NCI-H187 (cell line): ENCODE results near the gene ATP6V1G2.
"Not testable (repeated sequence)": the region's sequence is repeated elsewhere in the genome, so short reads cannot be mapped to it uniquely, and the experiment has no call there.

ENCODE experiments used
- DNase-seq, 2 experiments: peaks; one replicate each; lab custom pipeline; 2025; lab: John Stamatoyannopoulos, UW

ATP6V1G2 gene

DNA sequence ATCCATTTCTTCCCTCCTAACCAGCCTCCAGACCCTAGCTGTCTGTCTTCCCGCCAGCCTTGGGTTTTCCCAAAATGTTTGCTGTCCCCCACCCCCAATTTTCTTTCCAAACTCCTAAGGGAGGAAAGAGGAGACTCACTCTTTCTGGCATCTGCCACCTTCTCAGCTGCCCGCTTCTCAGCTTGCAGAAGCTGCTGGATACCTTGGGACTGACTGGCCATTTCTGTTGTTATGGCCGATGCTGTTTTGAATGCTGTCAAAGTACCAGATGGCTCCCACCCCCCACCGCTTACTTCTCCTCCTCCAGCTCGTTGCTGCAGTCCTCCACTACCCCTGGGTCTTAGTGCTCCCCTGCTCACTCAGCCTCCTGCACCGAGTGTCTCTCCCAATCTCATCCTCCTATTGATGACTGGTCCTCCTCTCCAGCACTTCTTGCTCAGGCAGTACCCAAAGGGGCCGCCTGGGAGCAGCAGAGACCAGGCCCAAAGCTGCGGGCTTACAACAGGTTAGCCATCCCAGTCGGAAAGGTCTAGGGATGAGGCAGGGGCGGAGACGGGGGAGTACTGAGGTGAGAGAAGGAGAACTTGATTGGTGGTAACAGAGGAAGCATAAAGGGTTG, at the start of gene ATP6V1G2:
Gene ATP6V1G2 (minus strand): TSS at position 270 of the 619 bp plus-strand sequence. CDS start 49 bp downstream, at position 221.
- peak; percentile 83 to 91 for DNase-seq

DNA sequence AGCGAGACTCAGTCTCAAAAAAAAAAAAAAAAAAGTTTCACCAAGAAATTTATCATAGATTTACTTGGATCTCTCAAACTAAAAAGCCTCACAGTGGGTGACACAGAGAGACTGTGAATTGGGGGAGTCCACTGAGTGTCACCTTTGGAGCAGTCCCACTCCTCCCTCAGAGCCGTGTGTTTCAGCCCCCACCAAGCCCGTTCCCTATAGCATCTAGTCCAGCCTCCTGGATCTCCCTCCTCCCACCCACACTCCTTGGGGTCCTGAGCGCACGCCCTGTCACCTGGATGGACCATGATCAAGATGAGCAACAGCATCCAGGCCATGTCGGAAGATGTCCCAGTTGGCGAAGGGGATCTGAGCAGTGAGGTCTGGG, 46.0 kb upstream of the ATP6V1G2 start:
- no peak for DNase-seq

DNA sequence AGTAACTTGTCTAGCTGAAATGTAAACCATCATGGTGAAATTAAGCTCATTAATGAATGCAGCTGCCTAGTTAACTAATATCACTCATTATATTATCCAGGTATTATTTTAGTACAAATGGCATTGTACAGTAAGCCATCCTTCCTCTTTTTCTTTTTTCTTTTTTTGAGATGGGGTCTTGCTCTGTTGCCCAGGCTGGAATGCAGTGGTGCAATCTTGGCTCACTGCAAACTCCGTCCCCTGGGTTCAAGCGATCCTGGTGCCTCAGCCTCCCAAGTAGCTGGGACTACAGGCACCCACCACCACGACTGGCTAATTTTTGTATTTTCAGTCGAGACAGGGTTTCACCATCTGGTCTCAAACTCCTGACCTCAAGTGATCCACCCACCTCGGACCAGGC, 44.3 kb upstream of the ATP6V1G2 start:
- DNase-seq = not testable (repeated sequence)

DNA sequence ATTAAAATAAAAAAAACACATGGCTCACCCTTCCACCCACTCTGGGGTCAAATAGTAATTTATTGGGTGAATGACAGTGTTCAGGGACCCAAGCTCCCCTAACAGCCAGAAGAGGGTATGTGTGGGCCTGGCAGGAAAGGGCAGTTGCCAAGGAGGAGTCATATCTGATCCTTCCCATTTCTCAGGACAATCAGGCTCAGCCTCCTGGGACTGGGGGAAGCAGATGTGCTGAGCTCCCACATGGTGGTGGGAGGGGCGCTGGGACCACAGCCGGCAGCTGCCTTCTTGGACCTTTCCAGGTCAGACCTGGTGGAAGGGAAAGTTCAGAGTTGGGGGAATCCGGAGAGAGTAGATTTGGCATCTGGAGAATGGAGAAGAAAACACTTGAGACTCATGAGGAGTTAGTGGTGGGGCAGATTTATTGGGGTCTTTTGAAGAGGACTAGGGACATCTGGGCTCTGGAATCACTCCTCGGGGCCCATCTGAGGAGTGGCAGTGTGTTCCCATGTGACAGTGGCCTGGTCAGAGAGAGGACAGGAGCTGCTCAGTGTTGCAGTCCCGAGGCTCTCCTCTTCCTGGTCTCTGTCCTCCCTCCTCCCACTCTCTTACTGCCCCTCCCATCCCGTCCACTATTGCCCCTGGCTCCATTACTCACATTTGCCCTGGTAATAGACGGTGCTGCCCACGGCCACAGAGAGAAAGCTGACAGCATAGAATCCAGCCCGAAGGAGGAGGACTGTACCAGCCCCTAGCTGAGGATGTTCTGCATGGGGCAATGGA, 42.7 kb upstream of the ATP6V1G2 start:
- DNase-seq = no peak

DNA sequence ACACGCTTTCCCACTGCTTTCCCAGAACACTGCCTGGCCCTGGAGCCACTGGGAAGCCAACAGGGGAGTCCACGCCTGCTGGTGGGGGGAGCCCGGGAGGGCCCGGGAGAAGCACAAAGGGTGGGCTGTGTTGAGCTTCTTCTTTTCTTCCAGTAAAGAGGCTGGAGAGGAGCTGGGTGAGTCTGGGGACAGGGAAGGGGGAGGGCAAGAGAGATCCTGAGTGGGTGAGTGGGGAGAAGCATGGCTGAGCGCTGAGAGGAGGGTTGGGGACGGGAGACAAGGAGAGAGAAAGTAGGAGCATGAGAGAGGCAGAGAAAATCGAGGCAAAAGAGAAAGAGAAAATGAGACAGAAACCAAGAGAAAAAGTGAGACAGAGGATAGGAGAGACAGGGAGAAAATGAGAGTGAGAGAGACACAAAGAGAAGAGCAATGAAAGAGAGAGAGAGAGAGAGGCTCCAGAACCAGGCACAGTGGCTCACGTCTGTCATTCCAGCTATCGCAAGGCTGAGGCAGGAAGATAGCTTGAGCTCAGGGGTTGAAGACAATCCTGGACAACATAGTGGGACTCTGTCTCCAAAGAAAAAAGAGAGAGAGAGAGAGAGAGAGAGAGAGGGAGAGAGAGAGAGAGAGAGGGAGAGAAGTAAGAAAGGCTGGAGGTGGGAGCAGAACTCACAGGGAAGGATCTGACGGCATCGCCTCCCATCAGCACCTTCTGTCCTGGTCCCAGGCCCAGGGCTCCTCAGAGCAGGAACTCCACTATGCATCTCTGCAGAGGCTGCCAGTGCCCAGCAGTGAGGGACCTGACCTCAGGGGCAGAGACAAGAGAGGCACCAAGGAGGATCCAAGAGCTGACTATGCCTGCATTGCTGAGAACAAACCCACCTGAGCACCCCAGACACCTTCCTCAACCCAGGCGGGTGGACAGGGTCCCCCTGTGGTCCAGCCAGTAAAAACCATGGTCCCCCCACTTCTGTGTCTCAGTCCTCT, 41.7 kb upstream of the ATP6V1G2 start:
- no peak for DNase-seq

DNA sequence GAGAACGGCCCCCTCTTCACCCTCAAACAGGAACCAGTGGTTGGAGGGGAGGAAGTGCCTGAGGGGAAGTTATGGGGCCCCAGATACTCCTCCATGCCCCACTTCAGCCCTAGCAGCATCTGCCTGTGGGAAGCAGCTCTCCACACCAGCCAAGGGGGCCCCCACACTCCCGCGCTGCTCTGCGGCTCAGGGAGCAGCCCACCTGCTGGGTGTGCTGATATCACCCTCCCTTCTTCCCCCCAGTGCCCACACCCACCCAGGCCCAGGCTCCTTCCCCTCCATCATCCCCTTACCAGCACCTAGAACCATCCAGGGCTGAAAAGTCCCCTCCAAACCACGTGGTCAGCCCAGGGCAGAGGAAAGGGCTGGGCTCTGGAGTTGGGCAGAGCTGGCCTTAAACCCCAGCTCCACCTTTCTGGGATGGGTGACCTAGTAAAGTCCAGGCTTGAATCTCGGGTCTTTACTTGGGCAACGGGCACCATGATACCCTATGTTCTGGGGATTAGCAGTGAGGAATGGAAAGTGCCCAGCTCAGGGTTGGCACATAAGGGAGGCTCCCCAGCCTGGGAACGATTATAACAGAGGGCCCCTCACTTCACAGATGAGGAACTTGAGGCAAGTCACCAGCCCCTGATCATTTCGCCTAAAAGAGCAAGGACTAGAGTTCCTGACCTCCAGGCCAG, 40.3 kb upstream of the ATP6V1G2 start:
- no peak for DNase-seq

DNA sequence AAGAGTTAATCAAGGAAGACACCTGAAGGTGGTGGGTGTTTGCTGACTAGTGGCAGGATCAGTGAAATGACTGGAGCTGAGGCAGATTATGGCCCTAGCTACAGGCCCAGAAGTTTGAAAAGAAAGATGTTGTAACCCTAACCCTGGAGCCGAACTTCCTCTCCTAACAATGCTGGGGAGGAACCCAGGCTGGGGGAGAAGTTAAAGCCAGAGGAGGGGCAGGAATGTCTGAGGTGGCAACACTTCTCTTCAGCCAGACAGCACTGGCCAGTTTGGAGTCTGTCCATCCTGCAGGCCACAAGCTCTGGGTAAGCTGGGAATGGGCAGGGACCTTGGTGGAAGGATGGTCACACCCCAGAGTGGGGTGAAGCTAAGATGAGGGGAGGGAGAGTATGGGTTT, 39.6 kb upstream of the ATP6V1G2 start, which contains the start of gene LST1:
Gene LST1 (plus strand): TSS at position 270 of the 400 bp plus-strand sequence. CDS start 1,023 bp downstream, outside the sequence.
- DNase-seq = no peak

DNA sequence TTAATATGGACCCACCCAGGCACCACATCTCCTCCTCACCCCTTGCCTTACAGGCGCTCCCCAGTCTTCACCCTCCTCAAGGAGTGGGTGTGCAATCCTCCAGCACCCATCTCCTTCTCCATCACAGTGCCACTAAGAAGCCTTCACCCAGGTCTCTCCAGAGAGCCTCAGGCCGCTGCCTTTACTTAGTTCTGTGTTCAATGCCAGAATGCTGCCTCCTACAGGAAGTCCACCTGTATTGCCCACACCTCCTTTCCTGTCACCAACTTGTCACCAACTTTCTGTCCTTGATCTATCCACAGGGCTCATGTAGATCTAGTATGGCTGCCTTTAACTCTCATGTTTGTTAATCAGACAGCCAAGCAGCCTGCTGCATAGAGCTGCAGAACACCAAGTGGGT, 39.1 kb upstream of the ATP6V1G2 start:
- DNase-seq = no peak

DNA sequence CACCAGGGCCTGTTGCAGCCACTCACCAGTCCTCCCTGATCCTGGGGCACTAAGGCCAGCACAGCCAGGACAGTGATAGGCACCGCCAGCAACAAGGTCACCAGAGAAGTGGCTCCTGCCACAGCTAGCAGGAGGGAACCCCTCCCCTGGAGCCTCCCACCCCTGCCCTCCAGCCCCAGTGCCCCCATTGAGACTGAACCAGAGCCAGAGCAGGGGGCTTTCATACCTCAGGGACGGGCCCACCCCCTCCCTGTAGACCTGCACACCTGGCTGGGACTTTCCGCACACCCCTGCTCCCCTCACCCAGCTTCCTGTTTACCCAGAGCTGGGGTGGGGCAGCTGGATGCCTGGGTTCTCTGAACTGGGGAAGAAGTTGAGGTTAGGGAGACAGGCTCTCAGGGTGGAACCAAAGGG, 35.8 kb upstream of the ATP6V1G2 start, which contains the start of gene LTB:
Gene LTB (minus strand): TSS at position 195 of the 414 bp plus-strand sequence. CDS start 7 bp downstream, at position 188.
- no peak for DNase-seq

DNA sequence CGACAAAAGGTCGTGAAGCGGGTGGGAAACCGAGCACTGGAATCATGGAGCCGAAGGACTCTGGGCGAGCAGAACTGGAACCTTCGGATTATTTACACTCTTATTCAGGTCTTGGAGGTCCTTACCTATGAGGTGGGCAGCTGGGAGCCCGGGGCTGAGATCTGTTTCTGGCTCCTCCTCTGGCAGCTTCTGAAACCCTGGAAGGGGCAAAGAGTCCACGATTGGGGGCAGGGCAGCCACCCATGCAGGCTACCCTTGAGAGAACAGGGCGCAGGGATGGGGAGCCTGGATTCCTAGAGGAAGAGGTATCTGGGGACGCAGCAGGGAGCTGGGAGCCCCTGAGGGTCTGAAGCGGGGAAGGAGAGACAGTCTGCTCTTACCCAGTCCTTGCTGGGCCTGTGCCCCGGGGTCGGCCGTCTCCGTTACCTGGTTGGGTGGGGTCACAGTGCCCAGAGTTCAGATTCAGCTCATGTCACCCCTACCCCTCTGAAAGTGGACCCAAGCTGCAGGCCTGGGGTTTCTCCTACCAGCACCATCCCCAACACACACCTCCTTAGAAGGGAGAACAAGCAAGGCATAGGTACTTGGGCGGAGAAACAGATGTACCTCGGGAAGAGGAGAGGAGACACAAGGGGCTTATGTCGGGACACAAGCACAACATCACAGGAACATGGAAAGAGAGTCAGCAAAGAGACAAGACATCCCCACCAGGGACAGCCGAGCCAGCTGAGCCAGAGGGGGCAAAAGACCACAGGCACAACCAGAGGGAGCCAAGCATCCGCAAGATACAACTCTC, 35.2 kb upstream of the ATP6V1G2 start:
- no peak for DNase-seq

DNA sequence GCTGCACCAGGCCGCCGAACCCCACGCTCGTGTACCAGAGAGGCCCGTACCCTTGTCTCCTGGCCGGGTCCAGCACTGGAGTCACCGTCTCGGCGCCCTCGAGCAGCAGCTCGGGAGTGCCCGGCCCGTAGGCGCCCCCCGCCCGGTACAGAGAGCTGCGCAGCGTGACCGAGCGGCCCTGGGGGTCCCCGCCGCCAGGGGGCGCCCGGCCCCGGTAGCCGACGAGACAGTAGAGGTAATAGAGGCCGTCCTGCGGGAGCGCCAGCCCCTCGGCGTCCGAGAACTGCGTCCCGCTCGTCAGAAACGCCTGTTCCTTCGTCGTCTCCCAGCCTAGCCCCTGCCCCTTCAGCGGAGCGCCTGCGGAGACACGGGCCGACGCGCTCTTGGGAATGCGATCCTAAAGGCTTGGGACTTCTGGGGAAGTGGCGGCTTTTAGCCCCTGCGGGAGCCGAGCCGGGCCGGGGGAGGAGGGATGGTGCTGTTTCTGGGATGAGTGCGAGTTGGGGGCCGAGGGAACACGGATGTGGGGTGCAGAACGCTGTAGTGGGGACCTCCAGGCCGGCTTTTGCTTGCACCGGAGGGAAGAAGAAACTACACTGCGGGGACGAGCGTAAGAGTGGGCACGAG, 34.5 kb upstream of the ATP6V1G2 start:
- peak; percentile 8 to 32 for DNase-seq

DNA sequence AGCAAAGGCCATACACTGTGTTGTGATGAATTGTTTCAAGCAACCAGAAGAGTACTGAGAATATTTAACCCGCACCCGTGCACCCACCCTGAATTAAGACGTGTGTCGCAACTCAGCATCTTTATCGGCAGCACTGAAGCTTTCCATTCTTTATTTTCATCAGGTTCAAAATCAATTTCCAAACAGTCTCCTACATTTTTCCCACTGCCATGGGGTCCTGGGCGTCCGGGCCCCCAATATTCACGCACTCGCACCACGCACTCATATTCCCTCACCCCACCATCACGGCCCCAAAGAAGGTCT, 34.0 kb upstream of the ATP6V1G2 start:
- DNase-seq = no peak

DNA sequence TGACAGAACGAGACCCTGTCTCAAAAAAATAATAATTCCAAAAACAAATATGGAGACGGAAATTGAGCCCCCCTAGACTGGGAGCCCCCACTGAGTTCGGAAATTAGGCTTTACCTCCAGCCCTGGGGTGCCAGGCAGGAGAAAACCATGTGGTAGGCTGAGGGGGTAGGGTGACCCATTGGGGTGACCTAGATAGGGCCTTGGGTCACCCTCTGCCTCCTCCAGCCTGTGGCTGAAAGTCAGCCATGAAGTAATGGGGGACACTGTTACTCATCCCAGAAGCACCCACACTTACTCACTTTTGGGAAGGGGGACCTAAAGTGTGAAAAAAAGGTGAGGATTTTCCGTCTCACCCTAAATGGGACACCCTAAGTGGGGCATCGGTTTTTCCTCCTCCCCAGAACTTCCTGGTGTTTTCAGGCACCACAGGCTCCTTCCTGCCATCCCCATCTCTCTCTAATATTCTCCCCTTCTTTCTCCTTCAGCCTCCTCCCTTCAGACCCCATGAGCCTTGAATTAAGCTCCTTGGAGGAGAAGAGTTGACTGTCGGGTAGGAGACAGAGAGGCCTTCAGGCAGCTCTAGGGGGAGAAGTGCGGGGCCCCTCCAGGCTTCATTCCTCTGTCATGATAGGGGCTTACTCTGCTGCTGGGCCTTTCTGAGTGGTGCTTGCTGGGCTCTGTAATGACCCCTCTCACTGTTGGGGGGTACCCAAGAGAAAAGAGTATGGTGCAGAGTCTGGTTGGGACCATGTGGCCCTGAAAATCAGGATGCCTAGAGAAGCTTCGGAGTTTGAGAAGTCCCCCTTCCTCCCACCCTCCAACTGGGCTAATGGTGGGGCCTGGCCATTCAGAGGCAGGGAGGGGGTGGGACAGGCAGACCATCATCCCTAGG, 33.4 kb upstream of the ATP6V1G2 start:
- no peak for DNase-seq

DNA sequence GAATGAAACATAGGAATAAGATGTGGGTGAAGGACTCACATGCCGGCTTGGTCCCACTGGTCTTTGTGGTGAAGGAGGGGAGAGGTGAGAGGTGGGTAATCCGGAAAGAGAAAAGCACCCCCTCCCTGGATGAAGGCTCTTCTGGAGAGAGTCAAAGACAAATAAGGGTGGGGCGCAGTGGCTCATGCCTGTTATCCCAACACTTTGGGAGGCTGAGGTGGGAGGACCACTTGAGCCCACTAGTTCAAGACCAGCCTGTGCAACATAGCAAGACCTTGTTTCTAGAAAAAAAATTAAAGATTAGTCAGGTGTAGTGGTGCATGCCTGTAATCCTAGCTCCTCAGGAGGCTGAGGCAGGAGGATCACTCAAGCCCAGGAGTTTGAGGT, 32.7 kb upstream of the ATP6V1G2 start:
- DNase-seq = no peak

DNA sequence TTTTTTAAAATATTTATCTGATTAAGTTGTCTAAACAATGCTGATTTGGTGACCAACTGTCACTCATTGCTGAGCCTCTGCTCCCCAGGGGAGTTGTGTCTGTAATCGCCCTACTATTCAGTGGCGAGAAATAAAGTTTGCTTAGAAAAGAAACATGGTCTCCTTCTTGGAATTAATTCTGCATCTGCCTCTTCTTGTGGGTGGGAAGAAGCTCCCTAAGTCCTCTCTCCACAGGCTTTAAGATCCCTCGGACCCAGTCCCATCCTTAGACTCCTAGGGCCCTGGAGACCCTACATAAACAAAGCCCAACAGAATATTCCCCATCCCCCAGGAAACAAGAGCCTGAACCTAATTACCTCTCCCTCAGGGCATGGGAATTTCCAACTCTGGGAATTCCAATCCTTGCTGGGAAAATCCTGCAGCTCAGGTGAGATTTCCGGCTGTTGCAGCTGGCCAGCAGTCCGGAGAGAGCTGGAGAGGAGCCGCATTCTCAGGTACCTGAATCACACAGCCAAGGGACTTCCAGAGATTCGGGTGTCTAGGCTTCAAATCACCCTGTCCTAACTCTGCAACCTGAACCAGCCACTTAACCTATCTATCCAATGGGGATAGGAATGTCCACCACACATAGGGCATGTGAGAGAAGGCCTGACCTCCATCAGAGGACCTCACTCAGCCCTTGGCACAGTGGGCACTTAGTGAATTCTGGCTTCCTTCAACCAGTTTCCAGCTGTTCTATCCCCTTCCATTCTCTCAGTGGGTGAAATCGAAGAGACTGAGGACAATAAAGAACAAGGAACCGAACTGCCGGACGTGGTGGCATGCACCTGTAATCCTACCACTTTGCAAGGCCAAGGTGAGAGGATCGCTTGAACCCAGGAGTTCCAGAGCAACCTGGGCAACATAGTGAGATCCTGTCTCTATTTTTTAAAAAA, 32.0 kb upstream of the ATP6V1G2 start:
- no peak for DNase-seq

DNA sequence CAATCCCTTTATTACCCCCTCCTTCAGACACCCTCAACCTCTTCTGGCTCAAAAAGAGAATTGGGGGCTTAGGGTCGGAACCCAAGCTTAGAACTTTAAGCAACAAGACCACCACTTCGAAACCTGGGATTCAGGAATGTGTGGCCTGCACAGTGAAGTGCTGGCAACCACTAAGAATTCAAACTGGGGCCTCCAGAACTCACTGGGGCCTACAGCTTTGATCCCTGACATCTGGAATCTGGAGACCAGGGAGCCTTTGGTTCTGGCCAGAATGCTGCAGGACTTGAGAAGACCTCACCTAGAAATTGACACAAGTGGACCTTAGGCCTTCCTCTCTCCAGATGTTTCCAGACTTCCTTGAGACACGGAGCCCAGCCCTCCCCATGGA, 31.2 kb upstream of the ATP6V1G2 start:
- no peak for DNase-seq

DNA sequence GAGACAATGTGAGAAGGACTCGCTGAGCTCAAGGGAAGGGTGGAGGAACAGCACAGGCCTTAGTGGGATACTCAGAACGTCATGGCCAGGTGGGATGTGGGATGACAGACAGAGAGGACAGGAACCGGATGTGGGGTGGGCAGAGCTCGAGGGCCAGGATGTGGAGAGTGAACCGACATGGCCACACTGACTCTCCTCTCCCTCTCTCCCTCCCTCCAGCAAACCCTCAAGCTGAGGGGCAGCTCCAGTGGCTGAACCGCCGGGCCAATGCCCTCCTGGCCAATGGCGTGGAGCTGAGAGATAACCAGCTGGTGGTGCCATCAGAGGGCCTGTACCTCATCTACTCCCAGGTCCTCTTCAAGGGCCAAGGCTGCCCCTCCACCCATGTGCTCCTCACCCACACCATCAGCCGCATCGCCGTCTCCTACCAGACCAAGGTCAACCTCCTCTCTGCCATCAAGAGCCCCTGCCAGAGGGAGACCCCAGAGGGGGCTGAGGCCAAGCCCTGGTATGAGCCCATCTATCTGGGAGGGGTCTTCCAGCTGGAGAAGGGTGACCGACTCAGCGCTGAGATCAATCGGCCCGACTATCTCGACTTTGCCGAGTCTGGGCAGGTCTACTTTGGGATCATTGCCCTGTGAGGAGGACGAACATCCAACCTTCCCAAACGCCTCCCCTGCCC, 30.6 kb upstream of the ATP6V1G2 start:
- no peak for DNase-seq
